HG02763 (cell line): Measurements from ENCODE around the gene COX6B2.
"Not testable (repeated sequence)": the region's sequence is repeated elsewhere in the genome, so short reads cannot be mapped to it uniquely, and the experiment has no call there.

ENCODE experiments used
- ATAC-seq: cut with Tn5 transposase; IDR thresholded peaks from one replicate; pipeline ENCODE4 v1.9.1; 2021; ENCODE audit warnings: mild to moderate bottlenecking, moderate library complexity; ENCODE audit not compliant: unreplicated experiment

Gene COX6B2

GRCh38 chr19:55354698-55355212 lies at the start of gene COX6B2:
TSS of gene COX6B2 (minus strand) at chr19:55354719. CDS start at chr19:55354521, 198 bp downstream.
- no peak for ATAC-seq

GRCh38 chr19:55402509-55402908 lies 48.0 kb upstream of the COX6B2 start:
- no peak for ATAC-seq

- ATAC-seq, result not testable (repeated sequence)
These were observed 46.9 kb upstream of the COX6B2 start for GRCh38 chr19:55401390-55401789.

- no peak for ATAC-seq
These were observed 46.0 kb upstream of the COX6B2 start for GRCh38 chr19:55400281-55401087.

GRCh38 chr19:55398200-55398925 lies 43.8 kb upstream of the COX6B2 start:
- no peak for ATAC-seq

GRCh38 chr19:55392820-55393761 lies 38.6 kb upstream of the COX6B2 start:
- no peak for ATAC-seq

GRCh38 chr19:55391702-55392615 lies 37.4 kb upstream of the COX6B2 start:
- no peak for ATAC-seq

GRCh38 chr19:55391191-55391670 lies 36.7 kb upstream of the COX6B2 start:
- ATAC-seq, result no peak

- no peak for ATAC-seq
These were observed 36.0 kb upstream of the COX6B2 start for GRCh38 chr19:55390461-55390880.

- no peak for ATAC-seq
These were observed 35.1 kb upstream of the COX6B2 start for GRCh38 chr19:55389386-55390317.

- no peak for ATAC-seq
These were observed 33.4 kb upstream of the COX6B2 start for GRCh38 chr19:55387736-55388497.

- ATAC-seq, result no peak
These were observed 32.0 kb upstream of the COX6B2 start for GRCh38 chr19:55386493-55386971.

GRCh38 chr19:55385724-55386492 lies 31.4 kb upstream of the COX6B2 start, which contains the start of gene RPL28:
TSS of gene RPL28 (plus strand) at chr19:55385932. CDS start at chr19:55386358, 426 bp downstream.
- ATAC-seq, result peak; percentile 71

- ATAC-seq, result peak; percentile 44
These were observed 30.6 kb upstream of the COX6B2 start for GRCh38 chr19:55384920-55385723.

GRCh38 chr19:55384131-55384919 lies 29.8 kb upstream of the COX6B2 start, which contains the start of gene TMEM238:
TSS of gene TMEM238 (minus strand) at chr19:55384292. CDS start at chr19:55384259, 33 bp downstream.
- no peak for ATAC-seq
